DMS153 (cell line): Measurements from ENCODE around the gene RTL10.

Experiments used
- DNase-seq: peaks from one replicate; lab custom pipeline; 2025; lab: John Stamatoyannopoulos, UW

The RTL10 gene

GRCh38 chr22:19876314-19876940 lies 21.8 kb upstream of the RTL10 start:
- no peak for DNase-seq

- DNase-seq: no peak
Observed at GRCh38 chr22:19875531-19876313, 21.0 kb upstream of the RTL10 start.

GRCh38 chr22:19875061-19875530 lies 20.4 kb upstream of the RTL10 start:
- DNase-seq: no peak

GRCh38 chr22:19874307-19875060 lies 19.8 kb upstream of the RTL10 start:
- DNase-seq: peak; percentile 31

GRCh38 chr22:19873960-19874306 lies 19.3 kb upstream of the RTL10 start:
- DNase-seq: no peak

- DNase-seq: no peak
Observed at GRCh38 chr22:19873138-19873959, 18.7 kb upstream of the RTL10 start.

- DNase-seq: peak; percentile 43
Observed at GRCh38 chr22:19872779-19873137, 18.1 kb upstream of the RTL10 start.

GRCh38 chr22:19871845-19872778 lies 17.4 kb upstream of the RTL10 start:
- DNase-seq: no peak

GRCh38 chr22:19871023-19871844 lies 16.6 kb upstream of the RTL10 start:
- DNase-seq: no peak

- DNase-seq: no peak
Observed at GRCh38 chr22:19870153-19871022, 15.7 kb upstream of the RTL10 start.

GRCh38 chr22:19869497-19870152 lies 15.0 kb upstream of the RTL10 start:
- DNase-seq: no peak

GRCh38 chr22:19868773-19869471 lies 14.2 kb upstream of the RTL10 start:
- no peak for DNase-seq

- no peak for DNase-seq
Observed at GRCh38 chr22:19868333-19868732, 13.7 kb upstream of the RTL10 start.

GRCh38 chr22:19867617-19868016 lies 12.9 kb upstream of the RTL10 start:
- DNase-seq: no peak

GRCh38 chr22:19866665-19867009 lies 12.0 kb upstream of the RTL10 start:
- no peak for DNase-seq

- no peak for DNase-seq
Observed at GRCh38 chr22:19865141-19865829, 10.6 kb upstream of the RTL10 start.

- no peak for DNase-seq
Observed at GRCh38 chr22:19864538-19865106, 9.9 kb upstream of the RTL10 start.
